CD4-positive, alpha-beta T cell treated with Interleukin-6 for 4 hours (primary cell): Measurements from ENCODE around the gene SERGEF.

Source experiments
- DNase-seq: peaks from one replicate; pipeline ENCODE4 v3.0.0-alpha.2; 2020; ENCODE audit warnings: mixed read lengths

SERGEF gene

GRCh38 chr11:17807034-17807433 is 205.8 kb downstream of the SERGEF start:
- DNase-seq = no peak

GRCh38 chr11:17805873-17806272 is 207.0 kb downstream of the SERGEF start:
- DNase-seq = no peak

DNA sequence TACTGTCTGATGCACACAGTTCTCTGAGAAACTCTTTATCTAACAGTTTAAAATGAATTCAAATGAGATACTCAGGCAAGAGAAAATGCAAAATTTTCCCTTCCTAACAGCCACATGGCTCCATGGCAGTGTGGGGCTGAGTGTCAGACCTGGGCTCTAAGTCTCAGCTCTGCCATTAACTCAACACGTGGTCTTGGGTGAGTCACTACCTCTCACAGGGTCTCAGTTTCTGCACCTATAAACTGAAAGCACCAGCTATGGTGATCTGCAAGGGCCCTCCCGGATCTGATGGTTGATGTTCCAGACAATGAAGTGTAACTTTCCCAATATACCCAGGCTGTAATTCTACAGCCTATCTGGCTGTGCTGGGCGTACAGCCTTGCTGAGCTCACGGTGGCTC is 207.8 kb downstream of the SERGEF start:
- DNase-seq = no peak

- no peak for DNase-seq
Measured at GRCh38 chr11:17803754-17804334, 209.0 kb downstream of the SERGEF start.

DNA sequence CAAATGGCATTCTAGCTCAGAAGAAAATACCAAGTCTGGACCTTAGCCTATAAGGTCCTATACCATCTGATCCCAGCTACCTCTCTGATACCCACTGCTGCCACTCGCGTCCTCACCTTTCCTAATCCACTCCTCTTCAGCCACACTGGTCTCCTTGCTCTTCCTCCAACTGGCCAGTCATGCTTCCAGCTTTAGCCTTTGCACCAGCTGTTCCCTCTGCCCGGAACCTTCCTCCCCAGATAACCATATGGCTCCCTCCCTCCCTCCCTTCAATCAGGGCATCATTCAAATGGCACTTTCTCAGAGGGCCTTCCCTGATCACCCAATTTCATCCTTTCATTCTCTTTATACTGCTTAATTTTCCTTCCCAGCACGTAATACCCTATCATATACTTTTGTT is 210.4 kb downstream of the SERGEF start:
- DNase-seq = no peak

DNA sequence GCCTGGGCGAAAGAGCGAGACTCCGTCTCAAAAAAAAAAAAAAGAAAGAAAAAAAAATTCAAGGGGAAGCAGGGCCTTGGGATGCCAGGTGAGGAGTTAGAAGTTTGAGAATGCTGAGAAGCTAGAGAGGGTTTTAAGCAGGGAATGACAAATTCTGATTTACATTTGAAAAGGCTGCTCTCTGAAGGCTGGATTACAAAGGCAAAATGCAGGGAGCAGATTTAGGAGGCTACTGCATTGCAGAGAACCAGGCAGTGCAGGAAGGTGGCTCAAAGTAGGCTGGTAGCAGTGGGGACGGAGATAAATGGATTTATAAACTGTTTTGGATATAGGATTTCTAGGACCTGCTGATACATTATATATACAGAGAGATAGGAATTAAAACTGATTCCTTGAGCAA is 211.7 kb downstream of the SERGEF start:
- DNase-seq = no peak

- DNase-seq = no peak
Measured at GRCh38 chr11:17799147-17799546, 213.7 kb downstream of the SERGEF start.

- no peak for DNase-seq
Measured at GRCh38 chr11:17798716-17799115, 214.1 kb downstream of the SERGEF start.

- no peak for DNase-seq
Measured at GRCh38 chr11:17798253-17798652, 214.6 kb downstream of the SERGEF start.

DNA sequence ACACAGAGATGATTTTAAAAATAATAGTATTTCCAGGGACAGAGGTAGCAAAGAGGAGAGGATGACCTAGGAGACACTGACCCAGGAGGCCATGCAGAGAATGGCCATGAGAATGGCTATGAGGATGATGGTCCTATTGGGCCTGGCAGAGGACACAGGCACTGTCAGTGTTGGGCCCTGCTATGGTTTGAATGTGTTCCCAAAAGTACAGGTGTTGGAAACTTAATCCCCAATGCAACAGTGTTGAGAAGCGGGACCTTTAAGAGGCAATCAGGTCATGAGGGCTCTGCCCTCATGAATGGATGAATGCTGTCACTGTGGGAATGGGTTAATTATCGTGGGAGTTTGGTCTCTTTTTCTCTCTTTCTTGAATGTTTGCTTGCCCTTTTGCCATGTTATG is 216.7 kb downstream of the SERGEF start:
- DNase-seq = no peak

DNA sequence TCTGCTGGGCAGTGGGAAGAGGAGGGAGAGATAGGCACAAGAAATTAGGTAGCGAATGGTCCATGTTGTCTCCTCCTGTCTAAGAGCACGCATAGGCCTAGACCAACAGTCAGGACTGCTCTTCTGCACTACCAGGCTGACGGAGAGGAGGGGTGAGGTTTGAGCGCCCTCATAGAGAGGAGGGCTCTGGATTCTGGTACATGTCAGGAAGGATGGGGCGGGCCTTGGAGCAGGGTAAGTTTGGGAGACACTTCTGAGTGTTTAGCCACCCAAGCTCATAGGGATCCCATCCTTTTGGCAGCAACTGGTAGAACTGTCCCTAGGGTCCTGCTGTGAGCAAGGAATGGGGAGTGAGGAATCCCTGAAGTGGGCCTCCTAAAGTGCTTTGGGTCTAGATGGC is 217.9 kb downstream of the SERGEF start:
- DNase-seq = no peak

DNA sequence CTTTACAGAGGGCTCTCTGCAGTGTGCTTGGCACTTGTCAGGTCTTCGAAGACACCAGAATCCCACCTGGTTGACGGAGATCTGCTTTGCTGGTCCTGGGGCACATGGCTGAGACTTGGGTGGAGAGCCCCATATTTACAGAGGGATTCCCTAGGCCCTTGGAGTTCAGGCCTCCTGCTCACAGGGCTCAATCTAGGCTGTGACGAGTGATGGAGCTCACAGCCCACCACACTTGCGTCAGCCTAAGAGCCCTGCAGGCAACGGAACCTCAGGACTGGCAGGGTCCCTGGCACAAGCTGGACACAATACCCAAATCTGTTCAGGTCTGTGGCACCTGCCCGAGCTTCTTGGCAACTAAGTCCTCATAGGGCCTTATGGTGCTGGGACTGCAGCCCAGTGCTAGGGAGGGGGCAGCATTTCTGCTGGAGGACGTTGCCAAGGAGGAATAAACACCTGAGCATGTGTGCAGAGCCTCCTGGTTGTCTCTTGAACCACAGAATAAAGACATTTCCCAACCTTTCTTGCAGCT is 219.1 kb downstream of the SERGEF start:
- DNase-seq = no peak

DNA sequence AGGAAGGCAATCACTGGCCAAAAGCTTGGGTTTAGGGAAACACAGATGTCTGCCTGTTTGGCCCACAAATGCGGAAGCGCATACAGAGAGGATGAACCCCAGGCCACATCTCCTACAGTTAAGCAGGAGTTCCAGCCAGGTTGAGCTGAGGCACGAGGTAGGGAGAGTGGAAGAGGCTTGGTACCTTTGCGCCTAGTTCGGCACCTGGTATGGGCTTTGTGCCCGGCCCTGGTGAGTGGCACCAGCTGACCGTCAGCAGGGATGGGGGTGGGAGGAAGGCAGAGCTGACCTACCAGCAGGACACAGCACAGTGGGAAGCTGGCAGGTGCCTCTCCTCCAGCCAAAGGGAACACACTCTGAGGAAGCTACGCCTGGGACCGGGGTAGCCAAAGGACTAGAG is 220.7 kb downstream of the SERGEF start:
- no peak for DNase-seq

GRCh38 chr11:17791144-17791543 is 221.7 kb downstream of the SERGEF start:
- no peak for DNase-seq

- DNase-seq = no peak
Measured at GRCh38 chr11:17790453-17790852, 222.4 kb downstream of the SERGEF start.

GRCh38 chr11:17788084-17788483 is 224.8 kb downstream of the SERGEF start:
- DNase-seq = no peak

- DNase-seq = no peak
Measured at GRCh38 chr11:17786824-17787525, 225.9 kb downstream of the SERGEF start.

DNA sequence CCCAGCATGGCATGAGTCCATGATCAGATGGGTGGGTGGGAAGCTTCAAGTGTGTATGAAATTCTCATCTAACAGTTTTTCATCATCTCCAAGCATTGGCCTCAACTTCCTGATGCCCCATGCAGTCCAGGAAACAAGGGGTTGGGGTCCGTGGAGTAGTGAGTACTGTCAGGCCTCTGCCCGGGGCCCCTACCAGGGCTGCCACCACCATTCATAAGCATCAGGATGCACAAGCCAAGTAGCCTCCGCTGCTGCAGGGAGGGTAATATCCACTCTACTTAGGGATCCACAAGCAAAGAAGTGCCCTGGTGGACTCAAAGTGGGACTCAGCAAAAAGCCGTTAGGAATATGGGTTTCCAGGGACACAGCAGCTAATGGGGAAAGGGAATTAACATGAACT is 229.0 kb downstream of the SERGEF start:
- no peak for DNase-seq

DNA sequence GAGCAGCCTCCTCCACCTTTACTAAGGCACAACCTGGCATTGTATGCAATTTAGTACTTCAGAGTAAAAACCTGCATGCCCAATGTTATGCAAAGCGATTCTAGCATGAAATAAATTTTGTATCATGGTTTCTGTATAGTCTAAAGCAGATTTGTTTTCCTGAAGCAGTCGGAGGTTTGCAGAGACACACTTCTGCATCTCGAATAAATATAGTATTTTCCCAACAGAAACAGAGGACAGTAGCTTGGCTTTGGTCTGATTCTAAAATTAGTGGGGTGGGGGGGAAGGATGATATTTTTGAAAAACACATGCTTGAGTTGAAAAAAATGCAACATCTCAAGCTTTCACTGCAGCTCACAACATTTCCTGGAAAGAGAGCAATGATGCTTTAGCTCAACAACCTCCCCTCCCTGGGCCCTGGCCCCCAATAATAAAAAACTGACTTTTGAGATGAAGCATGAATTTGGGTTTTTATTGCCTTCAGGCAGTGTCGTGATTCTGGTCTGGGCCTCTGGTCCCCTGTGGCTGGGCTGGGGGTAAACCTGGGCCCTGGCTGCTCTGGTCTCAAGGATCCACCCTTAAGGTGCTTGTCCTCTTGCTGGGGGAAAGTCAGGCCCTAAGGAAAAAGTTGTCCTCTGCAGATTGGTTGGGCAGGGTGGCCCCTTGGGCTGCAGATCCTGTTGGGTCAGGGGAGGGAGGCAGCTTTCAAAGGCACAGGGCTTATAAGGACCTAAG is 230.1 kb downstream of the SERGEF start:
- no peak for DNase-seq

DNA sequence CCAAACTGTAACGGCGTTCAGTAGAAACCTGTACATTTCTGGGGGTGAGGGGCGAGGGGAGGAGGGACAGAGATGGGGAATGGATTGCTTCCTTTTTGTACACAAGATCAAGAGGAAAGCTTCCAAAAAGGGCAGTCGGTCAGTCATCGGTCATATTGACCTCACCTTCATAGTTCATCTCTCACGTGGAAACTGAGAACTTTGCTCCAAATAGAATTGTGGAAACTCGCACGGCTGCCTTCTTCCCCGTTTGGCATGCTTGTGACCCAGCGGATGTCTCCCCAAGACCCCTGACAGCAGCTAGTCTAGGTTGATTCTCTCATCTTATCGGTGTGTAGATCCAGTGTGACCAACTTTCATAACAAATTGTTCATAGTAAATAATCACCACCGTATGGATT is 230.7 kb downstream of the SERGEF start:
- no peak for DNase-seq

DNA sequence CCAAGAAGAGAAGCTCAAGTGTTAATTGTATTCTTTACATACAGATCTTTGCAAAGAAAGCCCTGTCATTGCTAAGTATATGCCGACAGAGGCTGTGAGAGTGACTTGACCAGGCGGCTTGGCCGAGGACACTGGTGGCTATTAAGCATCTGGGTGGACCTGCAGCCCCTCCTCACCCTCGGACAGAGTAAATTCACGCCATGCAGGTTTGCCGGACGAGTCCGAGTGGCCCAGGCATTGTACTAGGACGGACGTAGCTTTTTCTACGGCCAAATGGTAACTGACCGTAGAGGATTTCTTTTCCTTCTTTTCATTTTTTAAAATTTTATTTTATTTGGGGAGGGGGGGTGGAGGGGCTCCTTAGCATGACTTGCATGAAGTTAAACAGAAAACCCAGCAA is 231.2 kb downstream of the SERGEF start:
- DNase-seq = no peak

DNA sequence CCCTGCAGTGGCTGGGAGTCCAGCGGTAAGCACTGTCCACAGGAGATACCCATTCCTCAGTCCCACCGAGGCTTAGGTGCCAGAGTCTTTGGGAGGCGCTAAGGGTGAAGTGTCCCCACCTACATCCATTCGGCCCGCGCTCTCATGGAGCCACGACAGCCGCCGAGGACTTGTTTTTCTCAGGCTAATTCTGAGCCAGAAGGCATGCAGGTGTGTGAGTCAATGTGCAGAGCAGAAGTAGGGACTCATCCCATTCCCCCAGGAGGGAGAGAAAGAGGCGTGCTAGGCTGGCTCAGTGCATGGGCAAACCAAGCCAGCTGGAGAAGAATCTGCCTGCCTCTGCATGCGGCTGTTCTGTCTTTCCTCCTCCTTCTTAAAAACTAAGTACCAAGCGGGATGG is 231.6 kb downstream of the SERGEF start:
- no peak for DNase-seq

DNA sequence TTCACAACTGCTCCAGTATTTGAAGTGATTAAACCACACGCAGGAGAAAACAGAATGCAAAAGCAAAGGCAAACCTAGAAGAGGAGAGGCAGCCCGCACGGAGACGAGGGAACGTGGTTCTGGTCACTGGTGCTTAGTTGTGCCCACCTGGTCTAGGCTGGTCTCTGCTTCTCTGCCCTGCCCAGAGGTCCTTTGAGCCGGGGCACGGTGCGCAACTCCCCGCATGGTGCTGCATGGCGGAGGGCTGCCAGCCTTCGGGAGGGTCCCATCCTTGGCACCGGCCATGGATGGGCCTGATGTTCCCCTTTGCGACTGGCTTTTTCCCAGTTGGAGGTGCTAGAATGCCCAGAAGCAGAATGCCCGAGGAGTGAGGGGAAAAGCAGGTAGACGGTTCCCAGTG is 232.2 kb downstream of the SERGEF start:
- no peak for DNase-seq
